ENCODE measurements around the gene SERTAD1.

SERTAD1 gene

GRCh38 chr19:40420766-40421765 is 4.7 kb downstream of the SERTAD1 start:
- DNase-seq (ENCODE audit: low read depth, low spot score): peak; percentile 95
- in situ Hi-C loops (cut with HindIII; ENCODE audit: low sequenced_read_pairs): no loop called here
- peak overlapping the region; percentile 57 for H3K4me3 ChIP-seq (ENCODE audit: low read depth, low read length)
- peak; percentile 99 for TF ChIP-seq CTCF (IDR thresholded peaks at IDR 0.05; ENCODE audit: low read depth, low read length)

GRCh38 chr19:40420451-40420765 is 5.4 kb downstream of the SERTAD1 start:
- in situ Hi-C loops (cut with HindIII; ENCODE audit: low sequenced_read_pairs): no loop called here
- H3K4me3 ChIP-seq (ENCODE audit: low read depth, low read length): peak overlapping the region; percentile 57
- TF ChIP-seq CTCF (IDR thresholded peaks at IDR 0.05; ENCODE audit: low read depth, low read length): no peak
- no peak for DNase-seq (ENCODE audit: low read depth, low spot score)

- no peak for DNase-seq (ENCODE audit: low read depth, low spot score)
- H3K4me3 ChIP-seq (ENCODE audit: low read depth, low read length): no peak overlapping the region
- TF ChIP-seq CTCF (IDR thresholded peaks at IDR 0.05; ENCODE audit: low read depth, low read length): no peak
- in situ Hi-C loops (cut with HindIII; ENCODE audit: low sequenced_read_pairs): no loop called here
These were observed 6.0 kb downstream of the SERTAD1 start for GRCh38 chr19:40419780-40420179.

GRCh38 chr19:40419066-40419612 is 6.7 kb downstream of the SERTAD1 start:
- no peak for TF ChIP-seq CTCF (IDR thresholded peaks at IDR 0.05; ENCODE audit: low read depth, low read length)
- H3K4me3 ChIP-seq (ENCODE audit: low read depth, low read length): no peak overlapping the region
- DNase-seq (ENCODE audit: low read depth, low spot score): no peak
- in situ Hi-C loops (cut with HindIII; ENCODE audit: low sequenced_read_pairs): no loop called here

- in situ Hi-C loops (cut with HindIII; ENCODE audit: low sequenced_read_pairs): no loop called here
- TF ChIP-seq CTCF (IDR thresholded peaks at IDR 0.05; ENCODE audit: low read depth, low read length): no peak
- no peak for DNase-seq (ENCODE audit: low read depth, low spot score)
These were observed 7.8 kb downstream of the SERTAD1 start for GRCh38 chr19:40418040-40418439.

GRCh38 chr19:40417643-40417981 is 8.2 kb downstream of the SERTAD1 start:
- in situ Hi-C loops (cut with HindIII; ENCODE audit: low sequenced_read_pairs): no loop called here
- TF ChIP-seq CTCF (IDR thresholded peaks at IDR 0.05; ENCODE audit: low read depth, low read length): no peak
- H3K4me3 ChIP-seq (ENCODE audit: low read depth, low read length): no peak overlapping the region
- no peak for DNase-seq (ENCODE audit: low read depth, low spot score)

More at GRCh38 chr19:40418040-40418439, 7.8 kb downstream of the SERTAD1 start:
- no peak overlapping the region for H3K4me3 ChIP-seq (ENCODE audit: low read depth, low read length)
